ENCODE measurements around the gene ADAMTS2. TPM values are rescaled to one million over a fixed set of nuclear protein-coding genes. Genes with fewer than 3 reads are reported as not detected.

Gene ADAMTS2
- total and polyA plus RNA-seq, 3 donors from 2014 or later, result 10.9 to 19.8 (median 13.6) TPM

DNA sequence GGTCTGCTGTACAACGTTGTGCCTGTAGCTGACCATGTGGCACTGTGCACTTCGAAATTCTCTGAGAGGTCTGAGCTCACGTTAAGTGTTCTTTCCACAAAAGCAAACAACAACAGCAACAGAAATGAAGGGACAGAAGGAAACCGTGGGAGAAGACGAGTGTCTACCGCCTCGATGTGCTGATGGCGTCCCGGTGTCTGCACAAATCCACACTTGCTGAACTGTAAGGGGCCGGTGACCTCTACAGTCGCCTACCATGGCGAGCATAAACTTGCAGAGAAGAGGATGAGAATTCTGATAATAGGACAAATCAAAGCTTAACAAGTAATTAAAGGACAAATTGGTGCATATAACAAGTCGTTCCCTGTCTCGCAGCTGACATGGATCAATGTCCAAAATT lies 114.0 kb downstream of the ADAMTS2 start:
- Histone ChIP-seq H3K4me3 (no peak overlapping the region), H3K36me3 (ENCODE audit: low read depth, missing control alignments) (no peaks in the 10 kb centered on the region), H3K4me1 (peaks cover 12% of the 10 kb centered on the region), H3K27me3 (no peaks in the 10 kb centered on the region), H3K9me3 (no peaks in the 10 kb centered on the region), H3K27ac (no peak overlapping the region)
- DNase-seq, result no peak
- TF ChIP-seq, protein P1, sequence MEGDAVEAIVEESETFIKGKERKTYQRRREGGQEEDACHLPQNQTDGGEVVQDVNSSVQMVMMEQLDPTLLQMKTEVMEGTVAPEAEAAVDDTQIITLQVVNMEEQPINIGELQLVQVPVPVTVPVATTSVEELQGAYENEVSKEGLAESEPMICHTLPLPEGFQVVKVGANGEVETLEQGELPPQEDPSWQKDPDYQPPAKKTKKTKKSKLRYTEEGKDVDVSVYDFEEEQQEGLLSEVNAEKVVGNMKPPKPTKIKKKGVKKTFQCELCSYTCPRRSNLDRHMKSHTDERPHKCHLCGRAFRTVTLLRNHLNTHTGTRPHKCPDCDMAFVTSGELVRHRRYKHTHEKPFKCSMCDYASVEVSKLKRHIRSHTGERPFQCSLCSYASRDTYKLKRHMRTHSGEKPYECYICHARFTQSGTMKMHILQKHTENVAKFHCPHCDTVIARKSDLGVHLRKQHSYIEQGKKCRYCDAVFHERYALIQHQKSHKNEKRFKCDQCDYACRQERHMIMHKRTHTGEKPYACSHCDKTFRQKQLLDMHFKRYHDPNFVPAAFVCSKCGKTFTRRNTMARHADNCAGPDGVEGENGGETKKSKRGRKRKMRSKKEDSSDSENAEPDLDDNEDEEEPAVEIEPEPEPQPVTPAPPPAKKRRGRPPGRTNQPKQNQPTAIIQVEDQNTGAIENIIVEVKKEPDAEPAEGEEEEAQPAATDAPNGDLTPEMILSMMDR (IDR thresholded peaks at IDR 0.05), result no peak
- TF ChIP-seq POLR2A (IDR thresholded peaks at IDR 0.05), result no peak
- intact Hi-C loops (cut with DNase I; ENCODE audit: low total_unique reads), result no loop called here
- 91 to 93% methylated on average over 14 of the region's 14 CpGs for WGBS, 2 donors

DNA sequence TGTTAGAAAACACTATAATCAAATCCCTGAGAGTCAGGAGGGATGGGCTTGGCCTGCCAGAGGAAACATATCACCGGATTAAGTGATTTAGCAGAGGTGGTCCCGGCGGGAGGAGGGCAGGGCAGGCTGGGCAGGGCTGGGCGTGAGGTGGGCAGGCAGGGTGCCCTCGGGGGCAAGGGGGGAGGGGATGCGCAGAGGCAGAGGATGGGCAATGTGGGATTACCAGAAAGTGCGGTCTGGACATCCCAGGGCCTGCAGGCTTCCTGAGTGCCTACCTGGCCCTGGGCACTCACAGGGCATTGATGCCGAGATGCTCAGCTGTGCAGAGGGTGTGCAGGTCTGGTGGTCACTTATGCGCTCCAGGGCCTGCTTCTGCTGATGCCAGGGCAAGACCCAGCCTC lies 115.2 kb downstream of the ADAMTS2 start:
- WGBS, 2 donors, result 77 to 91% methylated on average over 7 to 9 of the region's 9 CpGs
- no peak for DNase-seq
- intact Hi-C loops (cut with DNase I; ENCODE audit: low total_unique reads), result no loop called here
- Histone ChIP-seq H3K4me1 (peaks cover 12% of the 10 kb centered on the region), H3K9me3 (no peaks in the 10 kb centered on the region), H3K27ac (no peak overlapping the region), H3K4me3 (no peak overlapping the region), H3K27me3 (no peaks in the 10 kb centered on the region), H3K36me3 (ENCODE audit: low read depth, missing control alignments) (no peaks in the 10 kb centered on the region)
- TF ChIP-seq POLR2A (IDR thresholded peaks at IDR 0.05), result no peak
- TF ChIP-seq, protein P1 (IDR thresholded peaks at IDR 0.05), result no peak

DNA sequence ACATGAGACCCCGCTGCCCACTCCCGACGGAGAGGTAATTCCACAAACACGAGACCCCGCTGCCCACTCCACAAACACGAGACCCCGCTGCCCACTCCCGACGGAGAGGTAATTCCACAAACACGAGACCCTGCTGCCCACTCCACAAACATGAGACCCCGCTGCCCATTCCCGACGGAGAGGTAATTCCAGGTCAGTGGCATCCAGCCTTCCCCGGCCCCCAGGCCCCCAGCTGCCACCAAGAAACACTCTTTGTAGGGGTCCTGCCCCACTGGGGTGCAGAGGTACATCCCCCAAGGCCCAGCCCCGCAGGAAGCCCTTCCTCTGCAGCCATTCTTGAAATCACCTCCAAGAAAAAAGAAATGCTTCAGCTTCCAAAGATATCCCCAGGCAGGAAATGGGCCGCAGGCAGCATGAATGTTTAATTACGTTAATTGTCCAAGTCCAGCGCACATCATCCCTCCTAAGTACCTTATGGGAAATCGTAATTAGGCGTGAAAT lies 115.9 kb downstream of the ADAMTS2 start:
- no peaks in the 10 kb centered on the region for H3K36me3 ChIP-seq (ENCODE audit: low read depth, missing control alignments)
- WGBS, 2 donors, result 85 to 97% methylated on average over 7 to 20 of the region's 20 CpGs
- intact Hi-C loops (cut with DNase I; ENCODE audit: low total_unique reads), result no loop called here
- no peak for DNase-seq
- no peaks in the 10 kb centered on the region for H3K27me3 ChIP-seq
- no peak overlapping the region for H3K27ac ChIP-seq
- H3K4me3 ChIP-seq, result no peak overlapping the region
- H3K4me1 ChIP-seq, result peaks cover 12% of the 10 kb centered on the region
- TF ChIP-seq, protein P1 (IDR thresholded peaks at IDR 0.05), result no peak
- no peak for TF ChIP-seq POLR2A (IDR thresholded peaks at IDR 0.05)
- H3K9me3 ChIP-seq, result no peaks in the 10 kb centered on the region

DNA sequence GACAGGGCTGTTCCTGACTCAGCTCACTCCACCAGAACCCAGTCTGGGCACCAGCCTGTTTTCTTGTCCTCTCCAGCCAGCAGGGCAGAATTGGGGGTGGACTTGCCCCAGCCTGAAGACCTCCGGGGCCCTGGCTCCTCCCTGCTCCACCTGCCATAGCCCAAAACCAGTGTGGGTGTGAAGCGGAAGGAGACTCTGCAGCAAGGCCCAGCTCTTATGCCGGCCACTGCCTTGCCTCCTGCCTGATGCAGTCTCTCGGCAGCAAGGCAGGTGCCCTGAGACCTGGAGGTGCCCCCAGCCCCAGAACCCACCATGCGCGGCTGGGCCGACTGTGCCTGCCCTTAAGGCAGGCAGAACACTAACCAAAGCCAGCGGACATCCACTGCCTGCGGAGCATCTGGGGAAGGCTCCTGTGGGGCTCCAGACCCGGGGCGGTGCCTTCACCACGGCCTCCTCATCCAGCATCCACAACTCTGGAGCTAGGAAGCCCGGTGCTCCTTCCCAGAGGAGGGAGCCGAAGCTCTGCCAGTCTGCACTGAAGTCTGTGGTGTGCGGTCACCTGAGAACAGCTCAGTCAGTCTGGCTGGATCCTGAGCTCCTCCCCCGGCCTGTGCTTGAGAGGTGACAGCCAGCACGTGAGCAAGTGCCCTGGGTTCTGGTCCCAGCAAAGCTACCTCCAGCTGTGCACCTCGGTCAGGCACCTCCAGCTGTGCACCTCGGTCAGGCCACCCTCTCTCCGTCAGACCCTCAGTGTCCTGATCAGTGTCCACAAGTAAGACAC lies 116.7 kb downstream of the ADAMTS2 start:
- H3K4me3 ChIP-seq, result no peak overlapping the region
- DNase-seq, result no peak
- peaks cover 12% of the 10 kb centered on the region for H3K4me1 ChIP-seq
- no peaks in the 10 kb centered on the region for H3K9me3 ChIP-seq
- H3K36me3 ChIP-seq (ENCODE audit: low read depth, missing control alignments), result no peaks in the 10 kb centered on the region
- H3K27ac ChIP-seq, result no peak overlapping the region
- no peaks in the 10 kb centered on the region for H3K27me3 ChIP-seq
- 94 to 100% methylated on average over 1 to 20 of the region's 20 CpGs for WGBS, 2 donors
- TF ChIP-seq POLR2A (IDR thresholded peaks at IDR 0.05), result no peak
- TF ChIP-seq, protein P1 (IDR thresholded peaks at IDR 0.05), result no peak
- intact Hi-C loops (cut with DNase I; ENCODE audit: low total_unique reads), result no loop called here
